Esophagus muscularis mucosa (tissue), 4 donors: ENCODE data around the gene ADPRHL1. TPM values are rescaled to one million over a fixed set of nuclear protein-coding genes. Genes with fewer than 3 reads are reported as not detected.
A peak's percentile ranks its signal among the peaks of the same experiment; 100 is the strongest.
"Not testable (repeated sequence)": the region's sequence is repeated elsewhere in the genome, so short reads cannot be mapped to it uniquely, and the experiment has no call there.

Experiments used
- DNase-seq: peaks from one replicate; pipeline ENCODE4 v3.0.0-alpha.2; 2017; ENCODE audit errors: extremely low spot score
- H3K27ac ChIP-seq, 4 donors: fragments of 200-600 bp; sonication (generic); replicated peaks in 1 of 4; 1 replicate in 3 of 4; 2 replicates in 1 of 4; pipeline ENCODE4 v1.5.1; 2016 to 2019; ENCODE audit warnings: mild to moderate bottlenecking in 1 of 4
- H3K27me3 ChIP-seq, 4 donors: fragments of 200-600 bp; sonication (generic); one replicate each; pipeline versions ENCODE4 v1.5.1 to v1.6.0; 2016 to 2019
- H3K36me3 ChIP-seq, 4 donors: fragments of 200-600 bp; sonication (generic); one replicate each; pipeline ENCODE4 v1.5.1; 2016 to 2019
- H3K4me1 ChIP-seq, 4 donors: fragments of 200-600 bp; sonication (generic); one replicate each; pipeline ENCODE4 v1.5.1; 2016 to 2019
- H3K4me3 ChIP-seq, 4 donors: fragments of 200-600 bp; sonication (generic); 1 replicate in 2 of 4; 2 replicates in 2 of 4; pipeline ENCODE4 v1.5.1; 2016 to 2019; ENCODE audit warnings: mild to moderate bottlenecking in 4 of 4, moderate library complexity in 1 of 4
- H3K9me3 ChIP-seq, 4 donors: fragments of 200-600 bp; sonication (generic); 1 replicate in 3 of 4; 2 replicates in 1 of 4; pipeline ENCODE4 v1.5.1; 2016 to 2019
- CTCF ChIP-seq, 3 experiments: fragments of 200-600 bp in 2 of 3; fragments of 450-650 bp in 1 of 3; sonication (generic) in 2 of 3; IDR thresholded peaks; one replicate each; pipeline ENCODE4 v1.5.1; 2017 to 2019; ENCODE audit warnings: antibody characterized with exemption in 3 of 3, mild to moderate bottlenecking in 2 of 3, moderate library complexity in 1 of 3
- EP300 ChIP-seq: sonication (generic); formaldehyde crosslinking; IDR thresholded peaks from one replicate; pipeline ENCODE4 v1.6.1; 2017; ENCODE audit warnings: antibody characterized with exemption
- POLR2A ChIP-seq: fragments of 450-650 bp; IDR thresholded peaks from one replicate; pipeline ENCODE4 v1.6.1; 2017; ENCODE audit warnings: antibody characterized with exemption, moderate library complexity, mild to moderate bottlenecking, low read depth
- POLR2AphosphoS5 ChIP-seq, 2 donors: sonication (generic); formaldehyde crosslinking; IDR thresholded peaks; one replicate each; pipeline ENCODE4 v1.6.1; 2017; ENCODE audit warnings: antibody characterized with exemption in 2 of 2
- WGBS: methylation state at CpG from one replicate; pipeline ENCODE4 v1.1.5; 2018; 5-methylcytosine and 5-hydroxymethylcytosine counted together
- intact Hi-C: fragments of 100-400 bp; cut with DNase I; formaldehyde crosslinking; loops from one replicate; pipeline ENCODE4 v1.15.1; 2023
- total RNA-seq, 4 donors: library from RNA; depleted of rRNA; stranded (reverse); fragments of >200 nt; gene quantifications; one replicate each; pipeline versions ENCODE4 v1.1.0 to v1.2.1, GENCODE V29; 2016

The ADPRHL1 gene
- total RNA-seq, 4 donors from 2014 or later = 6.9 to 26.2 (median 11.0) TPM

DNA sequence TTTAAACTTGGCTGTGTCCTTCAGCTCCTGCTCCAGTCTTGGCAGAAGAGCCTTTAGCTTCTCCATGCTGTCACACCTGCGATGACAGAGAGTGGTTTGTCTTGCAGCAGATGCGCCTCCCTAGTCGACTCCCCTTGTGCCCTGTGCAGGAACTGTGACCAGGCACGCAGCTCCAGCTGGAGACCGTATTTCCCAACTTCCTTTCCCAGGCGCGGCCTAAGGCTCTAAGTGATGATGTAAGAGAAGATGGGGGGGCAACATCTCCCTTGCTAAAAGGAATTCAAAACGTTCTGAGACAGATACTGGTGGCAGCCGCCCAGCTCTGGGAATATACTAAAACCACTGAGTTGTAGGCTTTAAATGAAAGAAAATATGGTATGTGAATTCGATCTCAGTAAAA lies 20.9 kb upstream of the ADPRHL1 start:
- 75% methylated on average over 9 of the region's 10 CpGs for WGBS
- DNase-seq = peak; percentile 75

GRCh38 chr13:113472355-113473025 lies 19.2 kb upstream of the ADPRHL1 start:
- peak overlapping the region in 2 of 4 donors; percentile 2 to 5 for H3K4me3 ChIP-seq
- intact Hi-C loops = no loop called here
- H3K27ac ChIP-seq = peak overlapping the region; percentile 14 to 58 (median 26)
- DNase-seq = peak; percentile 87
- no peaks in the 10 kb centered on the region for H3K9me3 ChIP-seq
- no peaks in the 10 kb centered on the region for H3K27me3 ChIP-seq
- no peaks in the 10 kb centered on the region for H3K4me1 ChIP-seq
- no peak for TF ChIP-seq POLR2A
- peak in 1 of 2 donors; percentile 18 for TF ChIP-seq POLR2AphosphoS5 (IDR thresholded peaks at IDR 0.05)
- TF ChIP-seq EP300 = no peak
- peaks cover 12 to 79% (median 47%) of the 10 kb centered on the region in 4 donors for H3K36me3 ChIP-seq
- 89% methylated on average over 22 of the region's 28 CpGs for WGBS

More for the DNA sequence above, 20.9 kb upstream of the ADPRHL1 start:
- Histone ChIP-seq H3K27me3 (no peaks in the 10 kb centered on the region), H3K36me3 (peaks cover 21 to 76% (median 53%) of the 10 kb centered on the region in 4 donors), H3K9me3 (no peaks in the 10 kb centered on the region), H3K27ac (no peak overlapping the region), H3K4me3 (no peak overlapping the region), H3K4me1 (no peaks in the 10 kb centered on the region)
- intact Hi-C loops = no loop called here
- no peak for TF ChIP-seq POLR2A
- TF ChIP-seq POLR2AphosphoS5 (IDR thresholded peaks at IDR 0.05) = peak in 1 of 2 donors; percentile 27

DNA sequence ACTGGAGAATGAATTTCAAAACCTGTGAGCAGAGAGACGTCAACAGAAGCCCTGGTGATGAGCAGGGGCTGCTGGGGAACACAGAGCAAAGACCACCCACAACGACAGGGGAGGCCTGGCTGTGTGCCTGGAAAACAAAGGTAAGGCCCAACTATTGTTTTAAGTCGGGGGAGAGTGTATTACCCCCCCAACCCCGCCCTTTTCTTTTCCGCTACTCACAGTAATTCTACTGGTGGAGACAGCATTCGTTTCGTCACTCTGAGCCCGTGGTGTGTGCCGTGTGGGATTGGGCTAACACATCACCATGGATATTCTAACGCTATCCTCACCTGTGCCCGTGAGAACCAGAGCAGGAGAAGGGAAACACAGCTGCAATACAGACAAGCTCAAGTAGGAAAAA lies 18.6 kb upstream of the ADPRHL1 start:
- peak; percentile 57 for DNase-seq
- Histone ChIP-seq H3K4me1 (no peaks in the 10 kb centered on the region), H3K27ac (peak overlapping the region in 3 of 4 donors; percentile 14 to 58 (median 20)), H3K4me3 (peak overlapping the region in 1 of 4 donors; percentile 5), H3K27me3 (no peaks in the 10 kb centered on the region), H3K36me3 (peaks cover 12 to 83% (median 50%) of the 10 kb centered on the region in 4 donors), H3K9me3 (no peaks in the 10 kb centered on the region)
- 72% methylated on average over 11 of the region's 11 CpGs for WGBS
- intact Hi-C loops = no loop called here
- no peak for TF ChIP-seq CTCF (IDR thresholded peaks at IDR 0.05)
- TF ChIP-seq EP300 = no peak
- no peak for TF ChIP-seq POLR2A
- TF ChIP-seq POLR2AphosphoS5 (IDR thresholded peaks at IDR 0.05) = no peak

DNA sequence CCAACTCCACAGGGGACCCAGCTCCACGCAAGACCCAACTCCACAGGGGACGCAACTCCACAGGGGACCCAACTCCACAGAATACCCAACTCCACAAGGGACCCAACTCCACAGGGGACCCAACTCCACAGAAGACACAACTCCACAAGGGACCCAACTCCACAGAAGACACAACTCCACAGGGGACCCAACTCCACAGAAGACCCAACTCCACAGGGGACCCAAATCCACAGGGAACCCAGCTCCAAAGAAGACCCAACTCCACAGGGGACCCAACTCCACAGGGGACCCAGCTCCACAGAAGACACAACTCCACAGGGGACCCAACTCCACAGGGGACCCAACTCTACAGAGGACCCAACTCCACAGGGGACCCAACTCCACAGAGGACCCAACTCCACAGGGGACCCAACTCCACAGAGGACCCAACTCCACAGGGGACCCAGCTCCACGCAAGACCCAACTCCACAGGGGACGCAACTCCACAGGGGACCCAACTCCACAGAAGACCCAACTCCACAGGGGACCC lies 17.4 kb upstream of the ADPRHL1 start:
- WGBS = 100% methylated on average over 2 of the region's 4 CpGs
- H3K27me3 ChIP-seq, H3K4me1 ChIP-seq, H3K4me3 ChIP-seq, H3K27ac ChIP-seq, intact Hi-C loops, H3K9me3 ChIP-seq: not testable (repeated sequence)
- peak; percentile 55 for DNase-seq
- peaks cover 12 to 86% (median 45%) of the 10 kb centered on the region in 4 donors for H3K36me3 ChIP-seq

DNA sequence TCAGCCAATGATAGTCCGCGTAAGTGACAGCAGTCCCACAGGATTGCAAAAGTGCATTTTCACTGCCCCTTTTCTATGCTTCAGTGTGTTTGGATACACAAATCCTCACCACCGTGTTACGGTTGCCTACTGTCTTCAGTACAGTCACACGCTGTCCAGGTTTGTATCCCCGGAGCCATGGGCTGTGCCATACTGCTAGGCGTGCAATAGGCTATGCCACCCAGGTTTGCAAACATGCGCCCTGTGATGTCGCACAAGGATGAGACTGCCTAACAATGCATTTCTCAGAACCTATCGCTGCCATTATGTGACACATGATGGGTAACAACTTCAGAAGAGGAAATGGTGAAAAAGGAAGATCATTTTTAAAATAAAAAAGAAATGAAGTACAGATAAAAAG lies 16.8 kb upstream of the ADPRHL1 start:
- intact Hi-C loops = no loop called here
- H3K4me3 ChIP-seq = no peak overlapping the region
- no peaks in the 10 kb centered on the region for H3K4me1 ChIP-seq
- no peak overlapping the region for H3K27ac ChIP-seq
- H3K9me3 ChIP-seq = no peaks in the 10 kb centered on the region
- TF ChIP-seq EP300 (no peak), CTCF (IDR thresholded peaks at IDR 0.05) (no peak)
- WGBS = 96% methylated on average over 10 of the region's 10 CpGs
- peaks cover 8 to 83% (median 40%) of the 10 kb centered on the region in 4 donors for H3K36me3 ChIP-seq
- DNase-seq = peak; percentile 78
- no peaks in the 10 kb centered on the region for H3K27me3 ChIP-seq

- DNase-seq = peak; percentile 10
- H3K9me3 ChIP-seq = no peaks in the 10 kb centered on the region
- H3K27ac ChIP-seq = no peak overlapping the region
- no peaks in the 10 kb centered on the region for H3K27me3 ChIP-seq
- 90% methylated on average over 7 of the region's 7 CpGs for WGBS
- H3K4me3 ChIP-seq = no peak overlapping the region
- TF ChIP-seq POLR2A = no peak
- TF ChIP-seq EP300 = no peak
- no peak for TF ChIP-seq POLR2AphosphoS5 (IDR thresholded peaks at IDR 0.05)
- TF ChIP-seq CTCF (IDR thresholded peaks at IDR 0.05) = no peak
- intact Hi-C loops = no loop called here
- peaks cover 4 to 80% (median 39%) of the 10 kb centered on the region in 4 donors for H3K36me3 ChIP-seq
- H3K4me1 ChIP-seq = no peaks in the 10 kb centered on the region
Observed at GRCh38 chr13:113469582-113469981, 16.3 kb upstream of the ADPRHL1 start.
